ENCODE results near the gene ACTMAP. TPM values are rescaled to one million over a fixed set of nuclear protein-coding genes. Genes with fewer than 3 reads are reported as not detected.

ACTMAP gene
- total RNA-seq, 1 experiment from 2014 or later: 16.8 TPM

DNA sequence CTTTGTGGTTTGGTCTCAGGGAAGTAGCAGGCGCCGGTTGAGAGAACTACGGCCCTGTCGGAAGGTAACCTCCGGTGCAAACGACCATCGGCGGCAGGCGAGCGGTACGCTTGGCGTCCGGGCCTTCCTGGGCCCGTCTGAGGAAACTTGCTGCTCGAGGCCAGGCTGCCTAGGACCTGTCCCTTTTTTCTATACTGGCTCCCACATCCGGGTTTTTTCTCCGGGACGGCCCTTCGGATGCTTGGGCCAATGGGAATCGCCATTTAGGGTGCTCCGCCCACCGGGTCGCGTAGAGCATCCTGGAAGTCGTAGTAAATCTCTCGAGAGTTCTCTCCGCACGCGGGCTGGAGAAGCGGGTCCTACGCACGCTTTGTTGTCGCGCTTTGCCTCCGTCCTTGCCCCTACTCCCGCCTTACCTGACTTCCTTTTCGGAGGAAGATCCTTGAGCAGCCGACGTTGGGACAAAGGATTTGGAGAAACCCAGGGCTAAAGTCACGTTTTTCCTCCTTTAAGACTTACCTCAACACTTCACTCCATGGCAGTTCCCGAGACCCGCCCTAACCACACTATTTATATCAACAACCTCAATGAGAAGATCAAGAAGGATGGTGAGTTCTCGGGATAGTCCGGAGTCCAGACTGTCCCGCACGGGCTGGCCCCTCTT is 729 bp upstream of the ACTMAP start, which contains the start of gene SNRPA:
Gene SNRPA (plus strand): TSS at position 330 of the 664 bp plus-strand sequence. CDS start 206 bp downstream, at position 536.
- no peaks in the 10 kb centered on the region for H3K27me3 ChIP-seq (ENCODE audit: insufficient read depth, low read length)
- H3K36me3 ChIP-seq (ENCODE audit: control insufficient read depth in 1 of 2, insufficient read depth in 2 of 2, low read length in 2 of 2): peaks cover 7 to 31% of the 10 kb centered on the region in 2 experiments; a peak in 3 of 4 replicates
- no peaks in the 10 kb centered on the region for H3K9me3 ChIP-seq (ENCODE audit: control insufficient read depth in 1 of 2, insufficient read depth in 1 of 2, low read depth in 1 of 2, low read length in 2 of 2)
- H3K9me2 ChIP-seq (ENCODE audit: insufficient read depth): no peaks in the 10 kb centered on the region
- H2AFZ ChIP-seq (ENCODE audit: low read depth, low read length, poor library complexity, severe bottlenecking): no peak within 1 kb of the TSS
- peaks cover 16 to 38% of the 10 kb centered on the region in 2 experiments; a peak in 3 of 4 replicates for H3K4me1 ChIP-seq (ENCODE audit: control insufficient read depth in 1 of 2, insufficient read depth in 2 of 2, low read length in 2 of 2)
- no TSS peak for BruUV-seq (replicated peaks)
- H3K4me2 ChIP-seq (ENCODE audit: low read length): peak within 1 kb of the TSS; percentile 95
- peak within 1 kb of the TSS; percentile 90 for H3K27ac ChIP-seq (ENCODE audit: low read depth, low read length)
- peak; percentile 77 for ATAC-seq
- CTCF ChIA-PET: interaction anchor here (0.9 to 1.5 kb wide), 5 partner anchors 27 to 88 kb away, joined by 4 to 9 read pairs (median 6); partner anchors contain the start of genes EGLN2 and RAB4B
- no peaks in the 10 kb centered on the region for H4K20me1 ChIP-seq (ENCODE audit: insufficient read depth)
- intact Hi-C loops (cut with micrococcal nuclease): loop anchor here (2.0 kb wide), 2 partner anchors 34 to 48 kb away; partner anchors contain the start of genes COQ8B, EGLN2 and ITPKC
- DNase-seq (ENCODE audit: low read depth, low spot score): peak; percentile 97
- RAD21 ChIA-PET (ENCODE audit: low non-redundant PET in 1 of 2, low total read pairs in 2 of 2, uncharacterized antibody in 2 of 2, unreplicated experiment in 2 of 2): interaction anchor here in 1 of 2 experiments (0.7 kb wide), 1 partner anchor 88 kb away, joined by 3 read pairs; no protein-coding TSS in a partner anchor
- POLR2A ChIA-PET: interaction anchor here (0.8 to 2.6 kb wide), 12 partner anchors 8 to 104 kb away, joined by 3 to 24 read pairs (median 4); partner anchors contain the start of genes COQ8B, EGLN2, ITPKC and RAB4B
- H3K4me3 ChIP-seq (replicated peaks in 1 of 2; ENCODE audit: low read depth in 1 of 2, low read length in 2 of 2): peak within 1 kb of the TSS; percentile 67 to 81
- peak within 1 kb of the TSS; percentile 99 for H3K9ac ChIP-seq (ENCODE audit: low read length)
- peaks cover 50% of the 10 kb centered on the region for H3K79me2 ChIP-seq (ENCODE audit: insufficient read depth, low read length)
- TF ChIP-seq JUND (IDR thresholded peaks at IDR 0.05) (no peak), EZH2phosphoT487 (IDR thresholded peaks at IDR 0.05; ENCODE audit: borderline replicate concordance) (no peak), YY1 (IDR thresholded peaks at IDR 0.05; ENCODE audit: extremely low read depth, insufficient replicate concordance, low read depth, low read length) (peak; percentile 9), FOSL1 (IDR thresholded peaks at IDR 0.05; ENCODE audit: low read depth) (no peak), POLR2AphosphoS5 (IDR thresholded peaks at IDR 0.05; ENCODE audit: low read depth, low read length) (peak; percentile 75), TCF7L2 (IDR thresholded peaks at IDR 0.05; ENCODE audit: borderline replicate concordance, extremely low read depth, insufficient read depth, insufficient read length) (no peak), CBX3 (IDR thresholded peaks at IDR 0.05; ENCODE audit: low read depth) (no peak), EGR1 (IDR thresholded peaks at IDR 0.05; ENCODE audit: low read depth) (no peak), SP1 (IDR thresholded peaks at IDR 0.05; ENCODE audit: low read depth) (no peak), SIN3A (IDR thresholded peaks at IDR 0.05; ENCODE audit: low read depth) (0 out of 2 replicates have a peak, but pooled peaks have one; percentile 63), CEBPB (IDR thresholded peaks at IDR 0.05; ENCODE audit: low read depth) (no peak), SRF (IDR thresholded peaks at IDR 0.05; ENCODE audit: low read depth) (peak; percentile 39; the same call in 1 of the 2 replicates), ELF1 (IDR thresholded peaks at IDR 0.05; ENCODE audit: borderline replicate concordance, low read depth) (peak; percentile 69; the same call in 1 of the 2 replicates)
- TF ChIP-seq, protein P1, sequence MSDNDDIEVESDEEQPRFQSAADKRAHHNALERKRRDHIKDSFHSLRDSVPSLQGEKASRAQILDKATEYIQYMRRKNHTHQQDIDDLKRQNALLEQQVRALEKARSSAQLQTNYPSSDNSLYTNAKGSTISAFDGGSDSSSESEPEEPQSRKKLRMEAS (IDR thresholded peaks at IDR 0.05): peak; percentile 91
- TF ChIP-seq, protein P2, sequence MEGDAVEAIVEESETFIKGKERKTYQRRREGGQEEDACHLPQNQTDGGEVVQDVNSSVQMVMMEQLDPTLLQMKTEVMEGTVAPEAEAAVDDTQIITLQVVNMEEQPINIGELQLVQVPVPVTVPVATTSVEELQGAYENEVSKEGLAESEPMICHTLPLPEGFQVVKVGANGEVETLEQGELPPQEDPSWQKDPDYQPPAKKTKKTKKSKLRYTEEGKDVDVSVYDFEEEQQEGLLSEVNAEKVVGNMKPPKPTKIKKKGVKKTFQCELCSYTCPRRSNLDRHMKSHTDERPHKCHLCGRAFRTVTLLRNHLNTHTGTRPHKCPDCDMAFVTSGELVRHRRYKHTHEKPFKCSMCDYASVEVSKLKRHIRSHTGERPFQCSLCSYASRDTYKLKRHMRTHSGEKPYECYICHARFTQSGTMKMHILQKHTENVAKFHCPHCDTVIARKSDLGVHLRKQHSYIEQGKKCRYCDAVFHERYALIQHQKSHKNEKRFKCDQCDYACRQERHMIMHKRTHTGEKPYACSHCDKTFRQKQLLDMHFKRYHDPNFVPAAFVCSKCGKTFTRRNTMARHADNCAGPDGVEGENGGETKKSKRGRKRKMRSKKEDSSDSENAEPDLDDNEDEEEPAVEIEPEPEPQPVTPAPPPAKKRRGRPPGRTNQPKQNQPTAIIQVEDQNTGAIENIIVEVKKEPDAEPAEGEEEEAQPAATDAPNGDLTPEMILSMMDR (IDR thresholded peaks at IDR 0.05 in 2 of 3, conservative IDR thresholded peaks at IDR 0.05 in 1 of 3; ENCODE audit: borderline replicate concordance in 1 of 3, insufficient read depth in 1 of 3, low read depth in 2 of 3, low read length in 2 of 3): no peak
- TF ChIP-seq, protein P3, sequence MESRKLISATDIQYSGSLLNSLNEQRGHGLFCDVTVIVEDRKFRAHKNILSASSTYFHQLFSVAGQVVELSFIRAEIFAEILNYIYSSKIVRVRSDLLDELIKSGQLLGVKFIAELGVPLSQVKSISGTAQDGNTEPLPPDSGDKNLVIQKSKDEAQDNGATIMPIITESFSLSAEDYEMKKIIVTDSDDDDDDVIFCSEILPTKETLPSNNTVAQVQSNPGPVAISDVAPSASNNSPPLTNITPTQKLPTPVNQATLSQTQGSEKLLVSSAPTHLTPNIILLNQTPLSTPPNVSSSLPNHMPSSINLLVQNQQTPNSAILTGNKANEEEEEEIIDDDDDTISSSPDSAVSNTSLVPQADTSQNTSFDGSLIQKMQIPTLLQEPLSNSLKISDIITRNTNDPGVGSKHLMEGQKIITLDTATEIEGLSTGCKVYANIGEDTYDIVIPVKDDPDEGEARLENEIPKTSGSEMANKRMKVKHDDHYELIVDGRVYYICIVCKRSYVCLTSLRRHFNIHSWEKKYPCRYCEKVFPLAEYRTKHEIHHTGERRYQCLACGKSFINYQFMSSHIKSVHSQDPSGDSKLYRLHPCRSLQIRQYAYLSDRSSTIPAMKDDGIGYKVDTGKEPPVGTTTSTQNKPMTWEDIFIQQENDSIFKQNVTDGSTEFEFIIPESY (IDR thresholded peaks at IDR 0.05; ENCODE audit: extremely low read depth, insufficient replicate concordance, low read length): peak; percentile 88
- TF ChIP-seq, protein P4, sequence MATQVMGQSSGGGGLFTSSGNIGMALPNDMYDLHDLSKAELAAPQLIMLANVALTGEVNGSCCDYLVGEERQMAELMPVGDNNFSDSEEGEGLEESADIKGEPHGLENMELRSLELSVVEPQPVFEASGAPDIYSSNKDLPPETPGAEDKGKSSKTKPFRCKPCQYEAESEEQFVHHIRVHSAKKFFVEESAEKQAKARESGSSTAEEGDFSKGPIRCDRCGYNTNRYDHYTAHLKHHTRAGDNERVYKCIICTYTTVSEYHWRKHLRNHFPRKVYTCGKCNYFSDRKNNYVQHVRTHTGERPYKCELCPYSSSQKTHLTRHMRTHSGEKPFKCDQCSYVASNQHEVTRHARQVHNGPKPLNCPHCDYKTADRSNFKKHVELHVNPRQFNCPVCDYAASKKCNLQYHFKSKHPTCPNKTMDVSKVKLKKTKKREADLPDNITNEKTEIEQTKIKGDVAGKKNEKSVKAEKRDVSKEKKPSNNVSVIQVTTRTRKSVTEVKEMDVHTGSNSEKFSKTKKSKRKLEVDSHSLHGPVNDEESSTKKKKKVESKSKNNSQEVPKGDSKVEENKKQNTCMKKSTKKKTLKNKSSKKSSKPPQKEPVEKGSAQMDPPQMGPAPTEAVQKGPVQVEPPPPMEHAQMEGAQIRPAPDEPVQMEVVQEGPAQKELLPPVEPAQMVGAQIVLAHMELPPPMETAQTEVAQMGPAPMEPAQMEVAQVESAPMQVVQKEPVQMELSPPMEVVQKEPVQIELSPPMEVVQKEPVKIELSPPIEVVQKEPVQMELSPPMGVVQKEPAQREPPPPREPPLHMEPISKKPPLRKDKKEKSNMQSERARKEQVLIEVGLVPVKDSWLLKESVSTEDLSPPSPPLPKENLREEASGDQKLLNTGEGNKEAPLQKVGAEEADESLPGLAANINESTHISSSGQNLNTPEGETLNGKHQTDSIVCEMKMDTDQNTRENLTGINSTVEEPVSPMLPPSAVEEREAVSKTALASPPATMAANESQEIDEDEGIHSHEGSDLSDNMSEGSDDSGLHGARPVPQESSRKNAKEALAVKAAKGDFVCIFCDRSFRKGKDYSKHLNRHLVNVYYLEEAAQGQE (IDR thresholded peaks at IDR 0.05; ENCODE audit: low read depth): no peak
- TF ChIP-seq, protein P5, sequence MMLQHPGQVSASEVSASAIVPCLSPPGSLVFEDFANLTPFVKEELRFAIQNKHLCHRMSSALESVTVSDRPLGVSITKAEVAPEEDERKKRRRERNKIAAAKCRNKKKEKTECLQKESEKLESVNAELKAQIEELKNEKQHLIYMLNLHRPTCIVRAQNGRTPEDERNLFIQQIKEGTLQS (IDR thresholded peaks at IDR 0.05): no peak
